Activated B cell treated with CpG ODN at 0.5 μM for 24 hours (primary cell): ENCODE data around the gene TREM2. TPM values are rescaled to one million over a fixed set of nuclear protein-coding genes. Genes with fewer than 3 reads are reported as not detected.

ENCODE experiments used
- ATAC-seq: fragments of 200-7000 bp; cut with Tn5 transposase; one replicate; pipeline ENCODE4 v1.10.0; 2021; ENCODE audit warnings: low read depth, mild to moderate bottlenecking, moderate library complexity
- CTCF ChIA-PET: fragments of 350-600 bp; sonication (Branson Sonifier 250); formaldehyde crosslinking; loops from one replicate; lab custom pipeline; 2021; ENCODE audit warnings: antibody characterized with exemption; lab: Charles Lee
- POLR2A ChIA-PET: fragments of 350-600 bp; sonication (Branson Sonifier 250); formaldehyde crosslinking; loops from one replicate; lab custom pipeline; 2021; ENCODE audit warnings: antibody characterized with exemption; lab: Charles Lee
- DNase-seq: peaks from one replicate; pipeline ENCODE4 v3.0.0; 2022
- H3K27ac Mint-ChIP-seq: one replicate; pipeline ENCODE4 v1.8.0; 2020; ENCODE audit warnings: mixed read lengths
- H3K27me3 Mint-ChIP-seq: one replicate; pipeline ENCODE4 v1.8.0; 2021; ENCODE audit warnings: mixed read lengths
- H3K36me3 Mint-ChIP-seq: one replicate; pipeline ENCODE4 v1.8.0; 2021; ENCODE audit warnings: low read depth, mixed read lengths
- H3K4me1 Mint-ChIP-seq: one replicate; pipeline ENCODE4 v1.8.0; 2021; ENCODE audit warnings: mixed read lengths
- H3K4me3 Mint-ChIP-seq: one replicate; pipeline ENCODE4 v1.8.0; 2020; ENCODE audit warnings: mild to moderate bottlenecking, mixed read lengths
- H3K9me3 Mint-ChIP-seq: one replicate; pipeline ENCODE4 v1.8.0; 2020; ENCODE audit warnings: mixed read lengths
- intact Hi-C: fragments of 100-400 bp; cut with micrococcal nuclease; formaldehyde crosslinking; loops from one replicate; pipeline ENCODE4 v1.15.1; 2024
- total RNA-seq: library from RNA; stranded (reverse); gene quantifications from 2 replicates; pipeline ENCODE4 v1.2.3, GENCODE V29; 2022
- TF ChIP-seq, protein P1 (sequence below): fragments of 200-600 bp; IDR thresholded peaks from one replicate; pipeline ENCODE4 v1.8.0; 2022; ENCODE audit warnings: antibody characterized with exemption, mild to moderate bottlenecking

The TREM2 gene
- total RNA-seq, 1 donor from 2014 or later: not detected

GRCh38 chr6:41201764-41202173 lies 38.9 kb upstream of the TREM2 start:
- DNase-seq (no peak), ATAC-seq (peak; percentile 32)
- TF ChIP-seq, protein P1, sequence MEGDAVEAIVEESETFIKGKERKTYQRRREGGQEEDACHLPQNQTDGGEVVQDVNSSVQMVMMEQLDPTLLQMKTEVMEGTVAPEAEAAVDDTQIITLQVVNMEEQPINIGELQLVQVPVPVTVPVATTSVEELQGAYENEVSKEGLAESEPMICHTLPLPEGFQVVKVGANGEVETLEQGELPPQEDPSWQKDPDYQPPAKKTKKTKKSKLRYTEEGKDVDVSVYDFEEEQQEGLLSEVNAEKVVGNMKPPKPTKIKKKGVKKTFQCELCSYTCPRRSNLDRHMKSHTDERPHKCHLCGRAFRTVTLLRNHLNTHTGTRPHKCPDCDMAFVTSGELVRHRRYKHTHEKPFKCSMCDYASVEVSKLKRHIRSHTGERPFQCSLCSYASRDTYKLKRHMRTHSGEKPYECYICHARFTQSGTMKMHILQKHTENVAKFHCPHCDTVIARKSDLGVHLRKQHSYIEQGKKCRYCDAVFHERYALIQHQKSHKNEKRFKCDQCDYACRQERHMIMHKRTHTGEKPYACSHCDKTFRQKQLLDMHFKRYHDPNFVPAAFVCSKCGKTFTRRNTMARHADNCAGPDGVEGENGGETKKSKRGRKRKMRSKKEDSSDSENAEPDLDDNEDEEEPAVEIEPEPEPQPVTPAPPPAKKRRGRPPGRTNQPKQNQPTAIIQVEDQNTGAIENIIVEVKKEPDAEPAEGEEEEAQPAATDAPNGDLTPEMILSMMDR: no peak
- ChIA-PET CTCF (interaction anchor here (1.5 to 1.8 kb wide), 2 partner anchors 10 to 19 kb away, joined by 4 to 6 read pairs; no protein-coding TSS in a partner anchor), POLR2A (interaction anchor here (0.7 to 3.4 kb wide), 3 partner anchors 10 to 129 kb away, joined by 3 to 21 read pairs (median 10); partner anchors contain the start of genes NFYA and OARD1)
- Mint-ChIP-seq H3K9me3 (no peaks in the 10 kb centered on the region), H3K36me3 (peaks cover 16% of the 10 kb centered on the region), H3K4me3 (peak overlapping the region; percentile 75), H3K4me1 (peaks cover 74% of the 10 kb centered on the region), H3K27ac (peak overlapping the region; percentile 96), H3K27me3 (no peaks in the 10 kb centered on the region)
- intact Hi-C loops: loop anchor here (1.0 to 2.0 kb wide), 2 partner anchors 77 to 129 kb away; partner anchors contain the start of genes NFYA and OARD1

DNA sequence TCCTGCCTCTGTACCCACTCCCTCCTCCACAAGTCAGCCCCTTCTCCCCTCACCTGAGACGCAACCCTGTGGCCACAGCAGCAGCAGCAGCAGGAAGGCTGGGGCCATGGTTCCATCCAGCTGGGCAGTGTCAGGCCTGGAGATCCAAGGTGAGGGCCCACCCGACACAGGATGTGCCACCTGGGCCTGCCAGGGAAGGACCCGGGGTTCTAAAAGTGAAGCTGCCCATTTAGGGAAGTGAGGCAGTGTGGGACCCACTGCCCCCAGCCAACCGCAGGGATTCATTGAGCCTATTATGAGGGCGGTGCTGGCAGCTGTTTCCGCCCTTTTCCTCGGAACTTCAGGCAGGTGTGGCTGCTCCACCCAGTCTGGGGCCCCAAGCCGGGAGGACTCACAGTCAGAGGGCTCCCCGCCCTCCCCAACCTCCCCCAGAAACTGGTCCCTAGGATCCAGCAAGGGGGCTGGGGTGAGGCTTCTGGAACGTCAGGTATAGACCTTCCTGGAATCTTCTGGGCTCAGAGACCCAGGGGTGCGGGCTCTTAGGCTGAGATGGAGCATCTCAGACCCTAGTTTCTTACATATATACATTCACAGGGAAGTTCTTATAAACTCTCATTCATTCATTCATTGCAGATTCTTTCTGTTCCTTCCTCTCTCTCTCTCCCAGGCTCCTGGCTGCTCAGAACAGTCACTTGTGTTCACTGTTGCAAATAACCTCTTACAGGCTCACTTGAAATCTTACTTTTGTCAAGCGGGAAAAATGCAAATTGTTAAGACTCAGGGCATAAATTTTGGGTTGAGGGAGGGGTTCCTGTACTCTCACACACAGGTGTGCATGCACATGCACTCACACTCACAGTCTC lies 38.2 kb upstream of the TREM2 start, which contains the start of gene TREML2:
Gene TREML2, minus strand, starts transcription at position 249 of the 863 bp plus-strand sequence. Its CDS starts 141 bp downstream, at position 108.
- Mint-ChIP-seq H3K4me1 (peaks cover 79% of the 10 kb centered on the region), H3K27me3 (no peaks in the 10 kb centered on the region), H3K36me3 (peaks cover 23% of the 10 kb centered on the region), H3K4me3 (peak within 1 kb of the TSS; percentile 75), H3K9me3 (no peaks in the 10 kb centered on the region), H3K27ac (peak within 1 kb of the TSS; percentile 96)
- ChIA-PET POLR2A (interaction anchor here (0.6 to 3.4 kb wide), 16 partner anchors 9 to 587 kb away, joined by 3 to 21 read pairs (median 3); partner anchors contain the start of genes NFYA, OARD1 and TOMM6), CTCF (interaction anchor here (1.4 to 1.8 kb wide), 4 partner anchors 9 to 77 kb away, joined by 4 to 8 read pairs (median 5); no protein-coding TSS in a partner anchor)
- intact Hi-C loops: loop anchor here (1.0 to 2.0 kb wide), 2 partner anchors 78 to 129 kb away; partner anchors contain the start of genes NFYA and OARD1
- ATAC-seq: peak; percentile 59
- TF ChIP-seq, protein P1: no peak
- DNase-seq: peak; percentile 55

DNA sequence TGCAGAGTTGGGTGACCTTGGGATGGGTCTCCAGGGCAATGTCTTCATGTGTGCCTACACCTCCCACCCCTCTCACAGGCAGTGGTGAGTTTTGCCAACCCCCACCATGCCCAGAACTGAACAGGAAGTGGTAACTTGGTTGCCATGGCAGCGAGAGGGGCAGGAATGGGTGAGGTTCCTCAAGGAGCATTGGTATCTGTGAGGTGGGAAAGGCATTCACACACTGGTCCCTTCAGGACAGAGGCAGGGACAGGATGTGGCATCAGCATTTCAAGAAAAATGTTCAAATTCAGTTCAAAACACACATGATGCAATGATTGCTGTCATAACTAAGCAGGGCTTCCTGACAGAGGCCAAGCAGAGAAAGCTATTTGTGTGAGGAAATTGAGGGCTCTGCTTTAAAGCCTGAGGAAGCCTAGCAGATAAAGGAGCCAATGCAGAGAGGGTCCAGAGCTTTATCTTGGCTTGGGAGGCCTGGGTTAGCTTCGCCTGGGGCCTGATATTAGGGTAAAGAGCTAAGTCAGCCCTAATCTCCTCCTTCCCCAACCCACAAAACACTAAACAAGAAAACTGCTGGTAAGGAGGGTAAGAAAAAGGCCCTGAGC lies 37.5 kb upstream of the TREM2 start:
- ChIA-PET CTCF (interaction anchor here (1.4 to 1.8 kb wide), 3 partner anchors 9 to 78 kb away, joined by 4 to 8 read pairs (median 6); no protein-coding TSS in a partner anchor), POLR2A (interaction anchor here (0.6 to 3.4 kb wide), 15 partner anchors 9 to 588 kb away, joined by 3 to 21 read pairs (median 3); partner anchors contain the start of genes NFYA, OARD1 and TOMM6)
- ATAC-seq: peak; percentile 29
- Mint-ChIP-seq H3K9me3 (no peaks in the 10 kb centered on the region), H3K27ac (peak overlapping the region; percentile 96), H3K27me3 (no peaks in the 10 kb centered on the region), H3K36me3 (peaks cover 27% of the 10 kb centered on the region), H3K4me3 (peak overlapping the region; percentile 75), H3K4me1 (peaks cover 86% of the 10 kb centered on the region)
- TF ChIP-seq, protein P1: no peak
- intact Hi-C loops: loop anchor here (2.0 kb wide), 1 partner anchor 78 kb away; no protein-coding TSS in a partner anchor
- no peak for DNase-seq

GRCh38 chr6:41199552-41200246 lies 36.8 kb upstream of the TREM2 start:
- intact Hi-C loops: loop anchor here (2.0 kb wide), 1 partner anchor 79 kb away; no protein-coding TSS in a partner anchor
- POLR2A ChIA-PET: interaction anchor here (0.7 to 3.4 kb wide), 9 partner anchors 10 to 534 kb away, joined by 3 to 21 read pairs (median 3); no protein-coding TSS in a partner anchor
- ATAC-seq (peak; percentile 29), DNase-seq (no peak)
- H3K27ac Mint-ChIP-seq: peak overlapping the region; percentile 96
- TF ChIP-seq, protein P1: no peak
- no peaks in the 10 kb centered on the region for H3K9me3 Mint-ChIP-seq
- CTCF ChIA-PET: interaction anchor here (1.4 kb wide), 2 partner anchors 17 to 79 kb away, joined by 4 to 8 read pairs; no protein-coding TSS in a partner anchor
- H3K4me1 Mint-ChIP-seq: peaks cover 93% of the 10 kb centered on the region
- H3K36me3 Mint-ChIP-seq: peaks cover 34% of the 10 kb centered on the region
- no peaks in the 10 kb centered on the region for H3K27me3 Mint-ChIP-seq
- peak overlapping the region; percentile 75 for H3K4me3 Mint-ChIP-seq
